A549 (cell line): ENCODE measurements around the gene BAG5. TPM values are rescaled to one million over a fixed set of nuclear protein-coding genes. Genes with fewer than 3 reads are reported as not detected.

ENCODE experiments used
- ATAC-seq, 2 experiments: fragments of 200-7000 bp in 1 of 2; fragments of >200 bp in 1 of 2; cut with Nextera tagmentation in 1 of 2; cut with Tn5 transposase in 1 of 2; 3 replicates each; pipeline versions ENCODE4 v1.8.0 to v1.9.1; 2018 to 2020; ENCODE audit warnings: mild to moderate bottlenecking in 1 of 2, moderate library complexity in 1 of 2
- CTCF ChIA-PET: fragments of 300-600 bp; sonication (Branson Sonifier 250); formaldehyde crosslinking; extraction: SDS; loops from one replicate; lab custom pipeline; 2021; ENCODE audit warnings: antibody characterized with exemption, inconsistent platforms; lab: Yijun Ruan, JAX
- POLR2A ChIA-PET: fragments of 350-600 bp; formaldehyde crosslinking; extraction: SDS; loops from one replicate; lab custom pipeline; 2021; ENCODE audit warnings: antibody characterized with exemption, inconsistent platforms; lab: Yijun Ruan, JAX
- DNase-seq, 2 experiments: peaks; one replicate each; pipeline versions ENCODE4 v3.0.0 to v3.0.0-alpha.2; 2011 to 2016; ENCODE audit warnings: low read depth in 1 of 2, low spot score in 1 of 2
- FAIRE-seq: peaks from 2 replicates; lab custom pipeline; 2011; peaks lifted over from hg19 to GRCh38; lab: Jason Lieb, UNC
- H3K27ac ChIP-seq, 2 experiments: fragments of >200 bp; sonication (Bioruptor Twin); formaldehyde crosslinking; 3 replicates each; pipeline ENCODE4 v1.5.1; 2016 to 2017
- H3K4me1 ChIP-seq: fragments of >200 bp; sonication (Bioruptor Twin); formaldehyde crosslinking; 3 replicates; pipeline ENCODE4 v1.6.1; 2016
- H3K4me2 ChIP-seq: fragments of >200 bp; sonication (Bioruptor Twin); formaldehyde crosslinking; 3 replicates; pipeline ENCODE4 v1.6.1; 2016
- H3K4me3 ChIP-seq: fragments of >200 bp; sonication (Bioruptor Twin); formaldehyde crosslinking; 3 replicates; pipeline ENCODE4 v1.5.1; 2016
- H3K9me3 ChIP-seq: fragments of >200 bp; sonication (Bioruptor Twin); formaldehyde crosslinking; 3 replicates; pipeline ENCODE4 v1.6.1; 2016
- BHLHE40 ChIP-seq: IDR thresholded peaks from 2 replicates; pipeline ENCODE4 v1.6.1; 2012; ENCODE audit warnings: low read depth, low read length, inconsistent platforms
- CBX8 ChIP-seq: fragments of 200-600 bp; sonication (generic); IDR thresholded peaks from 2 replicates; pipeline ENCODE4 v1.6.1; 2016
- CEBPB ChIP-seq, 2 experiments: fragments of >200 bp in 1 of 2; sonication (Bioruptor Twin) in 1 of 2; formaldehyde crosslinking in 1 of 2; IDR thresholded peaks; 2 replicates each; pipeline ENCODE4 v1.6.1; 2012 to 2016
- ESRRA ChIP-seq: fragments of 150-350 bp; IDR thresholded peaks from 2 replicates; pipeline ENCODE4 v1.6.1; 2014; ENCODE audit warnings: mild to moderate bottlenecking, low read length, borderline replicate concordance
- FOSB ChIP-seq: fragments of 250-450 bp; sonication (Bioruptor Pico); IDR thresholded peaks from 2 replicates; pipeline ENCODE4 v1.5.0; 2020; ENCODE audit warnings: mild to moderate bottlenecking, moderate library complexity
- HDAC2 ChIP-seq: fragments of 200-600 bp; sonication (generic); IDR thresholded peaks from 2 replicates; pipeline ENCODE4 v1.6.1; 2016
- JUNB ChIP-seq: fragments of >200 bp; sonication (Bioruptor Twin); formaldehyde crosslinking; IDR thresholded peaks from 2 replicates; pipeline ENCODE4 v1.6.1; 2016
- KDM1A ChIP-seq: fragments of 200-600 bp; sonication (generic); IDR thresholded peaks from 2 replicates; pipeline ENCODE4 v1.6.1; 2016; ENCODE audit warnings: low read depth, mild to moderate bottlenecking
- NFE2L2 ChIP-seq: fragments of 150-350 bp; conservative IDR thresholded peaks from 2 replicates; pipeline ENCODE4 v1.6.1; 2014; ENCODE audit warnings: low read length
- NR3C1 ChIP-seq: fragments of >200 bp; sonication (Bioruptor Twin); formaldehyde crosslinking; IDR thresholded peaks from 3 replicates; pipeline ENCODE4 v1.6.1; 2017
- RFX5 ChIP-seq: fragments of 450-650 bp; IDR thresholded peaks from 2 replicates; pipeline ENCODE4 v1.7.1; 2014; ENCODE audit warnings: antibody characterized with exemption, mild to moderate bottlenecking, moderate library complexity
- SREBF2 ChIP-seq: fragments of 450-650 bp; IDR thresholded peaks from 2 replicates; pipeline ENCODE4 v1.6.1; 2014; ENCODE audit warnings: mild to moderate bottlenecking, moderate library complexity
- TP53 ChIP-seq: fragments of 250-450 bp; sonication (Bioruptor Pico); IDR thresholded peaks from 2 replicates; pipeline ENCODE4 v1.5.0; 2021; ENCODE audit warnings: mild to moderate bottlenecking, moderate library complexity
- ZFP36 ChIP-seq: fragments of 450-650 bp; IDR thresholded peaks from 2 replicates; pipeline ENCODE4 v1.6.1; 2014; ENCODE audit warnings: borderline replicate concordance; ENCODE audit not compliant: partially characterized antibody
- WGBS: methylation state at CpG from one replicate; pipeline ENCODE4 v1.1.6; 2017; ENCODE audit errors: missing lambda C conversion rate; 5-methylcytosine and 5-hydroxymethylcytosine counted together
- polyA plus RNA-seq, 4 experiments: library from polyadenylated mRNA; depleted of rRNA in 3 of 4; stranded (reverse); fragments of >200 nt; fragmentation: RNase III in 1 of 4; extraction: RNeasy Plus Mini Kit Qiagen cat#74134 plus additional on column Dnase treatment in 1 of 4; gene quantifications; 2 replicates in 3 of 4; 3 replicates in 1 of 4; pipeline ENCODE4 v1.2.3, GENCODE V29; 2011 to 2017
- TF ChIP-seq, protein P1 (sequence below): fragments of 200-600 bp; sonication (generic); IDR thresholded peaks from 2 replicates; pipeline ENCODE4 v1.6.1; 2016; ENCODE audit warnings: antibody characterized with exemption, mild to moderate bottlenecking, moderate library complexity
- TF ChIP-seq, protein P2 (sequence below): fragments of >200 bp; sonication (Bioruptor Twin); formaldehyde crosslinking; IDR thresholded peaks from 3 replicates; pipeline ENCODE4 v1.5.1; 2016
- TF ChIP-seq, protein P3 (sequence below): fragments of 250-450 bp; sonication (Bioruptor Pico); IDR thresholded peaks from 2 replicates; pipeline ENCODE4 v1.5.0; 2020; ENCODE audit warnings: low read depth, mild to moderate bottlenecking, moderate library complexity
- TF ChIP-seq, protein P4 (sequence below): fragments of 150-350 bp; IDR thresholded peaks from 2 replicates; pipeline ENCODE4 v1.6.1; 2014; ENCODE audit warnings: low read depth, mild to moderate bottlenecking, low read length
- TF ChIP-seq, protein P5 (sequence below): IDR thresholded peaks from 2 replicates; pipeline ENCODE4 v1.6.1; 2012; ENCODE audit warnings: low read depth, borderline replicate concordance

Gene BAG5
- polyA plus RNA-seq, 2 of the 4 experiments (the other 2 are of a cell fraction): 20.8 to 24.8 TPM

DNA sequence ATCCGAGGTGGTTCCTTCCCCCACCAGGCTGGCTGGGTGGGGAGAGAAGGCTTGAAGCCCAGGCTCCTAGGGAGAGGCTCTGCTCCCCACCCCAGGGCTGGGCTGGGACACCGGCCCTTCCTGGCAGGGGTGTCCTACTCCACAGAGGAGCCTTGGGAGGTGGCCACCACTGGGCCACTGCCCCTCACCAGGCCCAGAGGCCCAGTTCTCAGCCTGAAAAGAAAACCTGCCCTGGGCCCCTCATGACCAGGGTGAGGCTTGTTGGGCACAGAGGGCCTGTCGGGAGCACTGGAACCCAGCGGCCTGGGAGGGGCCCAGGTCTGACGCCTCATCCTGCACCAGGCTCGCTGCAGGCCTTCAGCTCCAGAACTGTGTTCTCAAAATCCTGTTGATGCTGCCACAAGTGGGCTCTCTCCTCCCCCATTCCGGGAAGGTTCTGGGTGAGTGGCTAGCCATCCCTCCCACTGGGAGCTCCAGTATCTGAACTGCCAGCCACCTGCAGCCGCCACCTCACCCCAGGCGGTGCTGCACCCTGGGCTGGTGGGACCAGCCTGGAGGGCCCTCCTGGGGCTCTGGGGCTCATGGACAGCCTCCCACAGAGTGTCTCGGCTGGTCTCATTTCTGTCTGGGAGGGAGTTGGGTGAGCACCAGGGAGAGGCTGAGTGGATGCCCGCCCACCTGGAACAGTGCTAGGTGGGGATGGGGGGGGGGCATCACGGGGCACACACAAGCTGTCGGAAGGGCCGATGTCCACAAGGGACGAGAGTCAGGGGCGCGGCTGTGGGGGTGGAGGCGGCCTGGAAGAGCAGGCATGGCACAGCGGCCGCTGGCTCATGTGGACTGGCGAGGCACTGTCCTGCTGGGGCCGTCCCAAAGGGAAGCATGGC, 11.8 kb downstream of the BAG5 start:
- WGBS: 84% methylated on average over 10 of the region's 22 CpGs
- no peak for TF ChIP-seq JUNB
- TF ChIP-seq BHLHE40: no peak
- TF ChIP-seq KDM1A: no peak
- TF ChIP-seq NFE2L2: no peak
- no peak for TF ChIP-seq TP53
- no peak for TF ChIP-seq FOSB
- no peak for TF ChIP-seq CEBPB (IDR thresholded peaks at IDR 0.05)
- TF ChIP-seq HDAC2: no peak
- TF ChIP-seq, all 56 proteins: peak for 0
- CTCF ChIA-PET: interaction anchor here (1.1 to 28.8 kb wide), 7 partner anchors 8 to 446 kb away, joined by 3 to 489 read pairs (median 4); partner anchors contain the start of genes BAG5, CKB, COA8 and TRMT61A

DNA sequence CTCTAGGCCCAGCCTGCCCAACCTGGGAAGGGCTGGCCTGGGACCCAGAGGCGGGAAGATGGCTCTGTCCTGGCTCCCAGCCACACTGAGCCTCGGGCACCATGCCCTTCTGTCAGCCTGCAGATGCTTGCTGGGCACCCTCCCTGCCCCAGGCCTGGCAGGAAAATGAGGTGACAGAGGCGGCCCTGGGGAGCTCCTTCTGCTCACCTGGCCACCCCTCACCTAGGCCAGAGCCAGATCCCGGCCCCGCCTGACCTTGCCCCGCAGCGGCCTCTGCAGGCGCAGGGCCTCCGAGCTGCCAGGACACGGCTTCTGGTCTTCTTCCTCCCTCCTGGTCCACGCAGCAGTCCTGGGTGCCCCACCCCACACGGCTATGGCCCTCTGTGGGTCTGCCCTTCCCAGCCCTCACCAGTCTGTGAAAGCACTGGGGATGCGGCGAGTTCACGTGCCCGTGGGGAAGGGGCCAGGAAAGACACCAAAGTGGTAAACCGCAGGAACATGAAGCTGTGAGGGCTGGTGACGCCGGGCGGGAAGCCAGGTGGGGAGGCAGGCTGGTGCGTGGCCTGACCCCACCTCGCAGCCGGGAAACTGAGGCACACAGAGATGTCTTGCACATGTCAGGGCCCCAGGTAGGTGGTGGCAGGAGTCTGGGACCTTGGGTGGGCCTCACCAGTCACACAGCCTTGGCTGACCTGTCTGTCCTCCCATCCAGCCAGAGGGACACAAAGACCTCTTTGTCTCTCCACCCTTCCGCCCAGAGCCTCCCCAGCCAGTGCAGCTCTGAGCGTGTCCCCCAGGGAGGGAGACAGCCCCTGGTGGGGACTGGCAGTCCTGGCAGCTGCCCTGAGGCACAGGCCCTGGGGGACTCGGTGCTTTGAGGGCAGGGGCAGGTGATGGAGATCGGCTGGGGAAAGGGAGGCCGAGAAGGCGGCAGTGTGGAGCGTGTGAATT, 12.8 kb downstream of the BAG5 start:
- H3K4me3 ChIP-seq: no peak overlapping the region
- TF ChIP-seq JUNB (no peak), ZFP36 (no peak), TP53 (no peak)
- TF ChIP-seq, protein P1, sequence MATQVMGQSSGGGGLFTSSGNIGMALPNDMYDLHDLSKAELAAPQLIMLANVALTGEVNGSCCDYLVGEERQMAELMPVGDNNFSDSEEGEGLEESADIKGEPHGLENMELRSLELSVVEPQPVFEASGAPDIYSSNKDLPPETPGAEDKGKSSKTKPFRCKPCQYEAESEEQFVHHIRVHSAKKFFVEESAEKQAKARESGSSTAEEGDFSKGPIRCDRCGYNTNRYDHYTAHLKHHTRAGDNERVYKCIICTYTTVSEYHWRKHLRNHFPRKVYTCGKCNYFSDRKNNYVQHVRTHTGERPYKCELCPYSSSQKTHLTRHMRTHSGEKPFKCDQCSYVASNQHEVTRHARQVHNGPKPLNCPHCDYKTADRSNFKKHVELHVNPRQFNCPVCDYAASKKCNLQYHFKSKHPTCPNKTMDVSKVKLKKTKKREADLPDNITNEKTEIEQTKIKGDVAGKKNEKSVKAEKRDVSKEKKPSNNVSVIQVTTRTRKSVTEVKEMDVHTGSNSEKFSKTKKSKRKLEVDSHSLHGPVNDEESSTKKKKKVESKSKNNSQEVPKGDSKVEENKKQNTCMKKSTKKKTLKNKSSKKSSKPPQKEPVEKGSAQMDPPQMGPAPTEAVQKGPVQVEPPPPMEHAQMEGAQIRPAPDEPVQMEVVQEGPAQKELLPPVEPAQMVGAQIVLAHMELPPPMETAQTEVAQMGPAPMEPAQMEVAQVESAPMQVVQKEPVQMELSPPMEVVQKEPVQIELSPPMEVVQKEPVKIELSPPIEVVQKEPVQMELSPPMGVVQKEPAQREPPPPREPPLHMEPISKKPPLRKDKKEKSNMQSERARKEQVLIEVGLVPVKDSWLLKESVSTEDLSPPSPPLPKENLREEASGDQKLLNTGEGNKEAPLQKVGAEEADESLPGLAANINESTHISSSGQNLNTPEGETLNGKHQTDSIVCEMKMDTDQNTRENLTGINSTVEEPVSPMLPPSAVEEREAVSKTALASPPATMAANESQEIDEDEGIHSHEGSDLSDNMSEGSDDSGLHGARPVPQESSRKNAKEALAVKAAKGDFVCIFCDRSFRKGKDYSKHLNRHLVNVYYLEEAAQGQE: no peak
- TF ChIP-seq, all 56 proteins: peak for 0
- ATAC-seq (no peak), DNase-seq (no peak), FAIRE-seq (no peak)
- H3K9me3 ChIP-seq: no peaks in the 10 kb centered on the region
- H3K27ac ChIP-seq: no peak overlapping the region
- H3K4me2 ChIP-seq: no peak overlapping the region
- CTCF ChIA-PET: interaction anchor here (0.6 to 28.8 kb wide), 7 partner anchors 9 to 351 kb away, joined by 3 to 489 read pairs (median 4); partner anchors contain the start of genes BAG5, CKB, COA8 and TRMT61A
- WGBS: 85% methylated on average over 27 of the region's 30 CpGs
- H3K4me1 ChIP-seq: peaks cover 14% of the 10 kb centered on the region; the same call in 2 of the 3 replicates
- POLR2A ChIA-PET: no interaction called here

More for the DNA sequence above, 11.8 kb downstream of the BAG5 start:
- Histone ChIP-seq H3K4me3 (no peak overlapping the region), H3K4me2 (no peak overlapping the region), H3K27ac (no peak overlapping the region), H3K9me3 (no peaks in the 10 kb centered on the region), H3K4me1 (peaks cover 14% of the 10 kb centered on the region; the same call in 2 of the 3 replicates)
- DNase-seq (no peak), ATAC-seq (no peak), FAIRE-seq (no peak)
- POLR2A ChIA-PET: no interaction called here

DNA sequence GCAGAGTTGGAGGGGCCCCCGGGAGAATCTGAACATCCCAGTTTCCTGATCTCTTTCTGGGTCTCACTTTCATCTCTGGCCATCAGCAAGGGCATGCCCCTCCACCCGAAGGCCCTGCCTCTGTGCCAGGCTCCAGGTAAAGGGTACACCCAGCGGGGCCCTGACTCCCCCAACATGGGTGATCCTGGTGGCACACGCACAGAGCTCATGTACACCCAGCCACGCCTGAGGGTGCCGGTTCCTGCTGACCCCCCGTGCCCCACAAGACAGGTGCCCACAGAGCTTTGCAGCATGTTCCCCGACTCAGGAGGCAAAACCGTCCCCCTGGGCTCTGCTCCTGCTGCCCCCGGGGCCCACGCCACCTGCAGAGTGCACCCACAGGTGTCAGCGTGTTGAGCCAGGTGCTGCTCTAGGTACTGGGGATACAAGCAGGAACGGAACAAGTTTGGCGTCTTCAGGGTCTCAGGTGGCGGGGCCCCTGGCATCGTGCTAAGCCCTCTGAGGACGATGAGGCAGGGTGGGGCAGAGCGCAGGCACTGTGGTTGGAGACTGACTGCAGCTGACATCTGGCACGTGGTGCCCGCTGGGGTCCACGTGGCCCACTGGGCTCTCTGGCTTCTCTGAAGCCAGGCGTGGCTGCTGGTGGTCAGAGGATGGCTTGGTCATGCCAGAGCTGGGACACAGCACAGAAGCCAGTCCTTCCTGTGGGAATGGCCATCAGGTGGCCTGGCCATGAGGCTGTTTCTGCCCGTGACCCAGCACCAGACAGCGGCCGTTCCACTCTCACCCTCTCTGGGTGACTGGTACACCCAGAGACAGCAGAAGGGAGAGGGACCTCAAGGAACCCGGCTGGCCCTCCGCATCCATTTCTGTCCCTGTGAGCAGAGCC, 13.8 kb downstream of the BAG5 start:
- Histone ChIP-seq H3K27ac (no peak overlapping the region), H3K4me2 (no peak overlapping the region), H3K9me3 (no peaks in the 10 kb centered on the region), H3K4me3 (no peak overlapping the region), H3K4me1 (peaks cover 14% of the 10 kb centered on the region; the same call in 2 of the 3 replicates)
- 84% methylated on average over 21 of the region's 27 CpGs for WGBS
- POLR2A ChIA-PET: no interaction called here
- DNase-seq (no peak), FAIRE-seq (no peak), ATAC-seq (no peak)
- CTCF ChIA-PET: interaction anchor here (0.6 to 28.8 kb wide), 6 partner anchors 10 to 352 kb away, joined by 3 to 489 read pairs (median 52); partner anchors contain the start of genes BAG5, CKB, COA8 and TRMT61A
- TF ChIP-seq, protein P2, sequence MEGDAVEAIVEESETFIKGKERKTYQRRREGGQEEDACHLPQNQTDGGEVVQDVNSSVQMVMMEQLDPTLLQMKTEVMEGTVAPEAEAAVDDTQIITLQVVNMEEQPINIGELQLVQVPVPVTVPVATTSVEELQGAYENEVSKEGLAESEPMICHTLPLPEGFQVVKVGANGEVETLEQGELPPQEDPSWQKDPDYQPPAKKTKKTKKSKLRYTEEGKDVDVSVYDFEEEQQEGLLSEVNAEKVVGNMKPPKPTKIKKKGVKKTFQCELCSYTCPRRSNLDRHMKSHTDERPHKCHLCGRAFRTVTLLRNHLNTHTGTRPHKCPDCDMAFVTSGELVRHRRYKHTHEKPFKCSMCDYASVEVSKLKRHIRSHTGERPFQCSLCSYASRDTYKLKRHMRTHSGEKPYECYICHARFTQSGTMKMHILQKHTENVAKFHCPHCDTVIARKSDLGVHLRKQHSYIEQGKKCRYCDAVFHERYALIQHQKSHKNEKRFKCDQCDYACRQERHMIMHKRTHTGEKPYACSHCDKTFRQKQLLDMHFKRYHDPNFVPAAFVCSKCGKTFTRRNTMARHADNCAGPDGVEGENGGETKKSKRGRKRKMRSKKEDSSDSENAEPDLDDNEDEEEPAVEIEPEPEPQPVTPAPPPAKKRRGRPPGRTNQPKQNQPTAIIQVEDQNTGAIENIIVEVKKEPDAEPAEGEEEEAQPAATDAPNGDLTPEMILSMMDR: no peak
- TF ChIP-seq, protein P3, sequence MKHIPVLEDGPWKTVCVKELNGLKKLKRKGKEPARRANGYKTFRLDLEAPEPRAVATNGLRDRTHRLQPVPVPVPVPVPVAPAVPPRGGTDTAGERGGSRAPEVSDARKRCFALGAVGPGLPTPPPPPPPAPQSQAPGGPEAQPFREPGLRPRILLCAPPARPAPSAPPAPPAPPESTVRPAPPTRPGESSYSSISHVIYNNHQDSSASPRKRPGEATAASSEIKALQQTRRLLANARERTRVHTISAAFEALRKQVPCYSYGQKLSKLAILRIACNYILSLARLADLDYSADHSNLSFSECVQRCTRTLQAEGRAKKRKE (CRISPR knock-in tag): no peak
- TF ChIP-seq RFX5 (no peak), HDAC2 (no peak), SREBF2 (no peak), ESRRA (no peak), CBX8 (no peak), NR3C1 (no peak)
- TF ChIP-seq, protein P4, sequence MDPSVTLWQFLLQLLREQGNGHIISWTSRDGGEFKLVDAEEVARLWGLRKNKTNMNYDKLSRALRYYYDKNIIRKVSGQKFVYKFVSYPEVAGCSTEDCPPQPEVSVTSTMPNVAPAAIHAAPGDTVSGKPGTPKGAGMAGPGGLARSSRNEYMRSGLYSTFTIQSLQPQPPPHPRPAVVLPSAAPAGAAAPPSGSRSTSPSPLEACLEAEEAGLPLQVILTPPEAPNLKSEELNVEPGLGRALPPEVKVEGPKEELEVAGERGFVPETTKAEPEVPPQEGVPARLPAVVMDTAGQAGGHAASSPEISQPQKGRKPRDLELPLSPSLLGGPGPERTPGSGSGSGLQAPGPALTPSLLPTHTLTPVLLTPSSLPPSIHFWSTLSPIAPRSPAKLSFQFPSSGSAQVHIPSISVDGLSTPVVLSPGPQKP: no peak
- TF ChIP-seq, protein P5, sequence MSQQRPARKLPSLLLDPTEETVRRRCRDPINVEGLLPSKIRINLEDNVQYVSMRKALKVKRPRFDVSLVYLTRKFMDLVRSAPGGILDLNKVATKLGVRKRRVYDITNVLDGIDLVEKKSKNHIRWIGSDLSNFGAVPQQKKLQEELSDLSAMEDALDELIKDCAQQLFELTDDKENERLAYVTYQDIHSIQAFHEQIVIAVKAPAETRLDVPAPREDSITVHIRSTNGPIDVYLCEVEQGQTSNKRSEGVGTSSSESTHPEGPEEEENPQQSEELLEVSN: no peak
